HG02981 (cell line): ENCODE data around the gene PTPMT1.
"Not testable (repeated sequence)": the region's sequence is repeated elsewhere in the genome, so short reads cannot be mapped to it uniquely, and the experiment has no call there.

Experiments used
- ATAC-seq: cut with Tn5 transposase; IDR thresholded peaks from one replicate; pipeline ENCODE4 v1.9.1; 2021; ENCODE audit warnings: mild to moderate bottlenecking, moderate library complexity; ENCODE audit not compliant: unreplicated experiment

PTPMT1 gene

GRCh38 chr11:47565340-47566148 is at the start of gene PTPMT1:
Gene PTPMT1 (plus strand): TSS chr11:47565599. CDS start chr11:47565623, 24 bp downstream.
- peak; percentile 82 for ATAC-seq

GRCh38 chr11:47516155-47516554 is 49.2 kb upstream of the PTPMT1 start:
- ATAC-seq, result no peak

- ATAC-seq, result no peak
Measured at GRCh38 chr11:47516984-47517853, 48.2 kb upstream of the PTPMT1 start.

GRCh38 chr11:47518212-47518964 is 47.0 kb upstream of the PTPMT1 start:
- ATAC-seq, result no peak

- peak; percentile 50 for ATAC-seq
Measured at GRCh38 chr11:47523490-47524225, 41.7 kb upstream of the PTPMT1 start.

GRCh38 chr11:47524291-47524874 is 41.0 kb upstream of the PTPMT1 start:
- no peak for ATAC-seq

- ATAC-seq, result not testable (repeated sequence)
Measured at GRCh38 chr11:47526032-47526431, 39.4 kb upstream of the PTPMT1 start.

- ATAC-seq, result no peak
Measured at GRCh38 chr11:47527186-47527585, 38.2 kb upstream of the PTPMT1 start.

- no peak for ATAC-seq
Measured at GRCh38 chr11:47529951-47530350, 35.4 kb upstream of the PTPMT1 start.

- ATAC-seq, result not testable (repeated sequence)
Measured at GRCh38 chr11:47530721-47531120, 34.7 kb upstream of the PTPMT1 start.

GRCh38 chr11:47531666-47532065 is 33.7 kb upstream of the PTPMT1 start:
- no peak for ATAC-seq

- no peak for ATAC-seq
Measured at GRCh38 chr11:47532597-47533213, 32.7 kb upstream of the PTPMT1 start.

- no peak for ATAC-seq
Measured at GRCh38 chr11:47533690-47534151, 31.7 kb upstream of the PTPMT1 start.

- ATAC-seq, result no peak
Measured at GRCh38 chr11:47534704-47535251, 30.6 kb upstream of the PTPMT1 start.

GRCh38 chr11:47536915-47537314 is 28.5 kb upstream of the PTPMT1 start:
- no peak for ATAC-seq

- no peak for ATAC-seq
Measured at GRCh38 chr11:47538741-47539565, 26.4 kb upstream of the PTPMT1 start.

GRCh38 chr11:47539681-47540039 is 25.7 kb upstream of the PTPMT1 start:
- no peak for ATAC-seq

- no peak for ATAC-seq
Measured at GRCh38 chr11:47541070-47541469, 24.3 kb upstream of the PTPMT1 start.
